Measurements from ENCODE around the gene FABP1.

The FABP1 gene

GRCh38 chr2:88127888-88128653 lies at the start of gene FABP1:
Gene FABP1, minus strand, starts transcription at chr2:88128062. Its CDS starts 45 bp downstream, at chr2:88128017.
- no peak for DNase-seq (ENCODE audit: low spot score)

GRCh38 chr2:88177556-88177955 lies 49.7 kb upstream of the FABP1 start:
- DNase-seq (ENCODE audit: low spot score) = no peak

- DNase-seq (ENCODE audit: low spot score) = no peak
These were observed 48.6 kb upstream of the FABP1 start for GRCh38 chr2:88176352-88176984.

- no peak for DNase-seq (ENCODE audit: low spot score)
These were observed 45.0 kb upstream of the FABP1 start for GRCh38 chr2:88172882-88173281.

GRCh38 chr2:88171966-88172365 lies 44.1 kb upstream of the FABP1 start:
- no peak for DNase-seq (ENCODE audit: low spot score)

- peak; percentile 31 for DNase-seq (ENCODE audit: low spot score)
These were observed 42.6 kb upstream of the FABP1 start for GRCh38 chr2:88170472-88170892.

- DNase-seq (ENCODE audit: low spot score) = no peak
These were observed 40.5 kb upstream of the FABP1 start for GRCh38 chr2:88168386-88168785.

GRCh38 chr2:88167740-88168139 lies 39.9 kb upstream of the FABP1 start:
- no peak for DNase-seq (ENCODE audit: low spot score)

GRCh38 chr2:88165332-88166003 lies 37.6 kb upstream of the FABP1 start:
- DNase-seq (ENCODE audit: low spot score) = no peak

- no peak for DNase-seq (ENCODE audit: low spot score)
These were observed 33.8 kb upstream of the FABP1 start for GRCh38 chr2:88161446-88162244.

GRCh38 chr2:88160517-88160916 lies 32.7 kb upstream of the FABP1 start:
- DNase-seq (ENCODE audit: low spot score) = no peak

GRCh38 chr2:88159955-88160415 lies 32.1 kb upstream of the FABP1 start:
- peak; percentile 84 for DNase-seq (ENCODE audit: low spot score)

GRCh38 chr2:88159481-88159880 lies 31.6 kb upstream of the FABP1 start:
- no peak for DNase-seq (ENCODE audit: low spot score)

GRCh38 chr2:88148929-88149438 lies 21.1 kb upstream of the FABP1 start:
- no peak for DNase-seq (ENCODE audit: low spot score)

GRCh38 chr2:88147145-88147544 lies 19.3 kb upstream of the FABP1 start:
- no peak for DNase-seq (ENCODE audit: low spot score)

- DNase-seq (ENCODE audit: low spot score) = no peak
These were observed 18.7 kb upstream of the FABP1 start for GRCh38 chr2:88146590-88146989.

- no peak for DNase-seq (ENCODE audit: low spot score)
These were observed 17.1 kb upstream of the FABP1 start for GRCh38 chr2:88144914-88145497.

- no peak for DNase-seq (ENCODE audit: low spot score)
These were observed 16.4 kb upstream of the FABP1 start for GRCh38 chr2:88144271-88144670.

- DNase-seq (ENCODE audit: low spot score) = no peak
These were observed 14.1 kb upstream of the FABP1 start for GRCh38 chr2:88141952-88142351.

- no peak for DNase-seq (ENCODE audit: low spot score)
These were observed 11.9 kb upstream of the FABP1 start for GRCh38 chr2:88139804-88140203.

GRCh38 chr2:88139203-88139702 lies 11.4 kb upstream of the FABP1 start:
- DNase-seq (ENCODE audit: low spot score) = no peak

Measured in GM03348 (cell line).